ENCODE data around the gene XAF1.

- TF ChIP-seq, protein P1, sequence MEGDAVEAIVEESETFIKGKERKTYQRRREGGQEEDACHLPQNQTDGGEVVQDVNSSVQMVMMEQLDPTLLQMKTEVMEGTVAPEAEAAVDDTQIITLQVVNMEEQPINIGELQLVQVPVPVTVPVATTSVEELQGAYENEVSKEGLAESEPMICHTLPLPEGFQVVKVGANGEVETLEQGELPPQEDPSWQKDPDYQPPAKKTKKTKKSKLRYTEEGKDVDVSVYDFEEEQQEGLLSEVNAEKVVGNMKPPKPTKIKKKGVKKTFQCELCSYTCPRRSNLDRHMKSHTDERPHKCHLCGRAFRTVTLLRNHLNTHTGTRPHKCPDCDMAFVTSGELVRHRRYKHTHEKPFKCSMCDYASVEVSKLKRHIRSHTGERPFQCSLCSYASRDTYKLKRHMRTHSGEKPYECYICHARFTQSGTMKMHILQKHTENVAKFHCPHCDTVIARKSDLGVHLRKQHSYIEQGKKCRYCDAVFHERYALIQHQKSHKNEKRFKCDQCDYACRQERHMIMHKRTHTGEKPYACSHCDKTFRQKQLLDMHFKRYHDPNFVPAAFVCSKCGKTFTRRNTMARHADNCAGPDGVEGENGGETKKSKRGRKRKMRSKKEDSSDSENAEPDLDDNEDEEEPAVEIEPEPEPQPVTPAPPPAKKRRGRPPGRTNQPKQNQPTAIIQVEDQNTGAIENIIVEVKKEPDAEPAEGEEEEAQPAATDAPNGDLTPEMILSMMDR (IDR thresholded peaks at IDR 0.05), result no peak
- no peak for TF ChIP-seq POLR2A (IDR thresholded peaks at IDR 0.05)
Observed at GRCh38 chr17:6708357-6708961, 47.4 kb upstream of the XAF1 start.
